GM21529 (cell line): ENCODE measurements around the gene CBX8.

Experiments used
- ATAC-seq: cut with Tn5 transposase; IDR thresholded peaks from one replicate; pipeline ENCODE4 v1.9.1; 2021; ENCODE audit not compliant: unreplicated experiment

Gene CBX8

DNA sequence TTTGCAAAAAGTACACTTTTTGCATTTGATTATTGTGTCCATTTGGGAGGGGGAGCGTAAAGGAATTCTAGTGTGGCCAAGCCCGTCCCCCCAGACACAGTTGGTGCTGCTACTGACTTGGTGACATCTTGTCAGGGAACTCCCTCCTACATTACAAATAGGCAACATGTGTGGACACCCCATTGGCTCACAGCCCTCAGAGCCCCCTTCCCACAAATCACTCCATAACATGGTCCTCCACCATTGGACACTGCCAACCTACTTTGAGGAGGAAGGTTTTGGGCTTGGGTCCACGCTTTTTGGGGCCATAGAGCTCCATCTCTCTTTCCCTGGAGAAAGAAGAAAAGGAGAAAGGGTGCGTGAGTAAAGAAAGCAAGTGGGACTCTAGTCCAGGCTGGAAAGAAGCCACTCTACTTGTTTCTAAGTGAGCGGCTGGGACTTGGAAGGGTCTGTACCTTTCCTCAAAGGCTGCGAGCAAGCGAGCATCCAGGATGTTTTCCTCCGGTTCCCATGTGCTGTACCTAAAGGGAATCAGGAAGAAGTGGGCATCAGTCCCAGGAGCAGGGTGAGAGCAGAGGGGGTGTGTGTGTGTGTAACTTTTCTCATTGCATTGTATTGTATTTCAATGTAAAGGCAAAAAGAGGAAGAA, 958 bp downstream of the CBX8 start:
- no peak for ATAC-seq

- no peak for ATAC-seq
These were observed 2.0 kb downstream of the CBX8 start for GRCh38 chr17:79794659-79795511.

- no peak for ATAC-seq
These were observed 3.0 kb downstream of the CBX8 start for GRCh38 chr17:79793924-79794304.

GRCh38 chr17:79792984-79793923, 3.6 kb downstream of the CBX8 start:
- no peak for ATAC-seq

DNA sequence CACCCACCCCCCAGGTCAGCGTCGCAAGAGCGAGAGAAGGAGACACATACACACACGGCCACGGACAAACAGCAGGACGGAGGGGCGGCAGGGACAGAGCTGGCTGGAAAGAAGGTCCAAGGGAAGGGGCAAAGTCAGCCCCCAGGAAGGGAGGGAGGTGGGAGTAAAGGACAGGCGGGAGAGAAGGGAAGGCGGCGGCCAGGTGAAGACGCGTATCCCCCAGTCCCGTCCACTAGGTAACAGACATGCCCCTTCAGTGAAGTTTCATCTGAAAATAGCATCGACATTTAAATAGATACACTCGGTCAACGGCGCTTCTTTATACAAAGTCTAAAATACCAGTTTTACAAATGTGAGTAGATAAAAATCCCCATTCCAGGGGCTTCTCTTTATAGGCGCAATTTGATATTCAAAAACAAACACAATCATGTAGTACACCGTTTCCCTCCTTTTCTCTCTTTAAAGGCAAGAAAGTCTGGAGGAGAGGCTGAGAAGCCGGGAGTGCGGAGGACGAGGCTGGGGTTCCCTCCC, 4.5 kb downstream of the CBX8 start:
- no peak for ATAC-seq

- no peak for ATAC-seq
These were observed 5.1 kb downstream of the CBX8 start for GRCh38 chr17:79791735-79792161.

- no peak for ATAC-seq
These were observed 5.8 kb downstream of the CBX8 start for GRCh38 chr17:79790805-79791734.

DNA sequence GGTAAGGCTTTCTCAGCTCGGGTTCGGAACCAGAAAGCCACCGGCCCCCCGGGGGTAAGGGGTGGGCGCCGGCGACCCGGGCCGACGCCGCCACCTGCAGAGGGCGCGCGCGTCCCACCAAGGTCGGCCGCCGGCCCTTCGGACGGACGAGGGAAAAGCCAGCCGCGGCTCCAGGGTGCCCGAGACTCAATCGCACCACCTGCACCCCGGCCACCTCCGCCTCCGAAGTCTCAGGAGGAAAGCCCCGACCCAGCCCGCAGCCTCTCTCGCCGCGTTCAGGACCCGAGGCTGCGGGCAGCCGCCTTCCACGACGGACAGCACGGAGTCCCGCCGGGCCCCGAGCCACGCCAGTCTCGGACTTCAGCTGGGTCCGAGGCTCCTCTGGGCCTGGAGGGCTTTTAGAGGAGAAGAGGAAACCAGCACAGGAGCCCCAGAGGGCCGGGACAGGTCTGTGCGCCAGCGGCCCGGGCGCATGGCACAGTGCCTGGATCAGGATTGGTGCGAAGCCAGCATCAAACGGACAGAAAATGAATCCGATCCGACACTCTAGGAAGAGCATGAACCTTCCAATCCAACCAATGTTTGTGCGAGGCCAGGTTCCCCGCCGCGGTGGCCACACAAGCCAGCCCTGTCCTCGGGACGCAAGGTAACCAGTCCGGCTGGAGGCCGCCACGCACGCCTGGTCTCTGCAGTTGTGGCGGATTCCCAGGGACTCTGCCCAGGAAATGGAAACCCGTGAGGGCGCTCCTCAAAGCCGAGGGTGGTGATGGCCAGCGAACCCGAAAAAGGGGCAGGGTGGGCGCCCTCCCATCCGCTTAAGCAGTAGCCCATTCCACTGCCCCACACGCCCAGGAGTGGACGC, 6.7 kb downstream of the CBX8 start:
- ATAC-seq = no peak

- ATAC-seq = no peak
These were observed 7.6 kb downstream of the CBX8 start for GRCh38 chr17:79788989-79789942.

DNA sequence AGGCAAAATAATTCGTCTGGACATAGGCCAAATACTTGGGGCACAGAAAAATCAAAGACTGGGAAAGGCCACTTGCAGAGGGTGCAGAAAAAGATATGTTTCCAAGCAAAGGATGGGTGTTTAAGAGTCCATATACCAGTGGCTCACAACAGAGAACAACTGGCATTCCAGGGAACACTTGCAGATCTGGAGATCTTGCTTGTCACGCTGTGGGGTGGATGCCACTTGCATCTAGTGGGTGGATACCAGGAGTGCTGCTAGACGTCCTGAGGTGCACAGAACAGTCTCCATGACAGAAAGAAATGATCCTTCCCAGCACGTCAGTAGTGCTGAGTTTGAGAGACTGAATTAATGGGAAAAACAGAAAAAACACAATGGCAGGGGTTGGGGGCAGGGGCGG, 8.4 kb downstream of the CBX8 start:
- no peak for ATAC-seq

DNA sequence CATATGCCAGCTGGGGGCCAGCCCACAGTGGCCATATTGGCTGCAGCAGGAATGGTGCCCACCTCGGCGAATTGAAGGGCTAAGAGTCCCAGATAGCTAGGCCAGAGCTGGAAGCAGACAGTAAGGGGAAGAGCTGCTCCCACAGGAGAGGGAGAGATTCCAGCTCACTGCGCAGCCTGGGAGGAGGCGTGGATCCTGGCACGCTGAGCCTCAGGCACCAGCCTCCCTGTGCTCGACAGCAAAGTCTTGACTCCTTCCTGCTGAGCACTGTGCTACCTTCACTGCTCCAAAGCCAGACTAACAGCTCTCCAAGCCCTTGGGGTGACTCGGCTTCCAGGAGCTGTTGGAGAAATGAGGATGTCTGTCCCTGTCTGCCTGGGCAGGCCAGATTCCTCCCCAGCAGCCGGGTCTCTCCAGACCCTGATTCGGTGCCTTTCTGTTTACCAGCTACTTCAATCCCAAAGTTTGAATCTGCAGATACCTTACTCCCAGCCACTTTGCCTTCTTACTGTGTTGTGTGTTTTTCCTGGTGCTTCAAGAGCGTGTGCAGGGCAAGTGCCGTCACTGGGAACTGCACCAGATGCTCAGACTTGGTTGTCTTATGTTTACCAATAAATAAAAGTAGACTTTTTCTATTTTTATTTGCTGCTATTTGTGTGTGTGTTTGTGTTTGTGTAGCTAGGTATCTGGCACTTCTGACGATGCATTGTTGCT, 9.8 kb downstream of the CBX8 start:
- ATAC-seq = no peak

DNA sequence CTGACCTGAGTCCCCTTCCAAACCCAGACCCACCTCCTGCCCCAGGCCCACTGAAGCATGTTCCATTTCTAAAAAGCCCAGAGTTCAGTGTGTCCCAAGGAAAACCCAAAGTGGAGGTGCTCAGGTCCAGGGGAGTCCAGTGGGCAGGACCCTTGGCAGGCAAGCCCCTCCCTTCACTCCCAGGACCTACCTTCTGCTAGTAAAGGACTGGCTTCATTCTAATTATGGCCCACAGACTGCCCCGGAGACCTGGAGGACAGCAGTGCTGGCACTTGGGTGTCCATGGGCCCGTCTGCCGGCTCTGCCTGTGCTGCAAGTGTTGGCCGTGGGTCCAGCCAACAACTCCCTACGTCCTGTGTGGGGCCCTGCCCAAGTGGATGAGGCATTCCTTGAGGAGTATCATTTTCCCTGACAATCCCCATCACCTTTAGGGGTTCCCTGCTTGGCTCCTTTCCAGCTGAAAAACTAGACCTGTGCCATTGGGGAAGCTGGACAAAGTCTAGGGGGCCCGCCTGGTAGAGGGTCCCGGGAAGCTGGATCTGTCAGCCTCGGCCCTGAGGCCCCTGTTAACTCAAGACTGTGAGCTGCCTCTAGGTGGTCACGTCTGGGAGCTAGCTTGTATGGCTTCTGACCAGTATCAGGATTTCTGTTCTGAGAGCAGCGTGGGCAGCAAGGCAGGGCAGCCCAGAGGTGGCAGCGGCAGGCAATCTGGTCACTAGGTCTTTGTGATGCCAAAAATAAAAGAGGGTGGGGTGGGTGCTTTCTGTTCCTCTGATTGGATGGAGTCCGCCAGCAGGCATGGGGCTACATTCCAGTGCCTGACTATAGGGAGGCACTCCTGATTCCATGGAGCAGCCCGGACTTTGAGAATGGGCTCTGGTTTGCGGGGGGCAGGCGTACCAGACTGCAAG, 10.7 kb downstream of the CBX8 start:
- no peak for ATAC-seq

DNA sequence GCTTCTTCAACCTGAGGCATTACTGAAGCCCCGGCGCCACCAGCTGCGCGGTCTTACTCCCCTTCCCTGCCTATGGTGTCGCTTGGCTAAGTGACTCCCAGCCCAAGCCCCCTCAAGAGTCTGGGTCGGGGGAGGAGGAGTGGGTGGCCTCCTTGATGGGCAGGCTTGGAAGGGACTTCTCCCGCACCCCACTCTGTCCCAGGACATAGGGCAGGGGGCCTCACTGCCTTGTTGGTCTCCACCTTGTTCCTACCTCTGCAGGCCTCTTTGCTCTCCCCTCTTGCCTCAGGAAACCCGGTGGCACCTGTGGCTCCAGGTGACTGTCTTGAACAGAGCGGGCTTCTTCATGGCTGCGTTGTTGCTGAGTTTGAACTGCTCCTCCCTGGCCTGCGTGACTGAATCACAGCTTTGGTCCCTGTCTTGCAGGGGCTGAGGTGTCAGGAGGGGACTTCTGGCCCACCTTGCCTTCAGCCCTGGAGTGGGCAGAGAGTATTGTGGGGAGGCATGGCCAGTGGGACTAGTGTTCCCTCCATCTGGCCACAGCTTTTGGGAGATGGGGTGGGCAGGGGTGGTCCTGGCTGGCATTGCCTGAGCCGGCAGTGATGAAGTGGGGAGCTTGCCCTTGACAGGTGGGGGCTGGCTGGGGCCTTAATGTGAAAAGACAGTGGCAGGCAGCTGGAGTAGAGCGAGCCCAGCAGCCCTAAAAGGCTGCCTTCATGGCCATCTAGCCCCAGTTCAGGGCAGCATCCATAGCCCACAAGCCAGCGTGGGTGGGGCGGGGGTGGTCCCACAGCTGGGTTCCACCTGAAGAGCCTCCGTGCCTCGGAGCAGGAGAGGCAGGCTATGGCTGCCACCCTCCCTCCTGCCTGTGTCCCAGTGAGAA, 11.6 kb downstream of the CBX8 start:
- no peak for ATAC-seq

DNA sequence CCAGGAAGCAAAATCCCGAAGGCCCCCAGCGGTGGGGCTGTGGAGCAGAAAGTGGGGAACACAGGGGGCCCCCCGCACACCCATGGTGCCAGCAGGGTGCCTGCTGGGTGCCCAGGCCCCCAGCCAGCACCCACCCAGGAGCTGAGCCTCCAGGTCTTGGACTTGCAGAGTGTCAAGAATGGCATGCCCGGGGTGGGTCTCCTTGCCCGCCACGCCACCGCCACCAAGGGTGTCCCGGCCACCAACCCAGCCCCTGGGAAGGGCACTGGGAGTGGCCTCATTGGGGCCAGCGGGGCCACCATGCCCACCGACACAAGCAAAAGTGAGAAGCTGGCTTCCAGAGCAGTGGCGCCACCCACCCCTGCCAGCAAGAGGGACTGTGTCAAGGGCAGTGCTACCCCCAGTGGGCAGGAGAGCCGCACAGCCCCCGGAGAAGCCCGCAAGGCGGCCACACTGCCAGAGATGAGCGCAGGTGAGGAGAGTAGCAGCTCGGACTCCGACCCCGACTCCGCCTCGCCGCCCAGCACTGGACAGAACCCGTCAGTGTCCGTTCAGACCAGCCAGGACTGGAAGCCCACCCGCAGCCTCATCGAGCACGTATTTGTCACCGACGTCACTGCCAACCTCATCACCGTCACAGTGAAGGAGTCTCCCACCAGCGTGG, 12.4 kb downstream of the CBX8 start:
- ATAC-seq = no peak

GRCh38 chr17:79783891-79784290, 13.0 kb downstream of the CBX8 start:
- no peak for ATAC-seq
